ENCODE results near the gene C1QA. TPM values are rescaled to one million over a fixed set of nuclear protein-coding genes. Genes with fewer than 3 reads are reported as not detected.

C1QA gene
- total RNA-seq, 2 donors from 2014 or later, result 38.5 to 72.4 TPM

GRCh38 chr1:22606161-22606560, 30.3 kb upstream of the C1QA start:
- TF ChIP-seq CTCF (IDR thresholded peaks at IDR 0.05), result no peak
- H3K27me3 ChIP-seq, result no peaks in the 10 kb centered on the region

GRCh38 chr1:22607154-22607553, 29.3 kb upstream of the C1QA start:
- TF ChIP-seq CTCF (IDR thresholded peaks at IDR 0.05), result no peak
- Histone ChIP-seq H3K27me3 (no peaks in the 10 kb centered on the region), H3K36me3 (no peaks in the 10 kb centered on the region), H3K4me3 (no peak overlapping the region), H3K27ac (no peak overlapping the region), H3K4me1 (no peaks in the 10 kb centered on the region), H3K9ac (ENCODE audit: low read depth in 2 of 2, low read length in 2 of 2) (no peak overlapping the region), H3K9me3 (no peaks in the 10 kb centered on the region)
- DNase-seq, result no peak
- intact Hi-C loops (cut with DNase I), result no loop called here

More at GRCh38 chr1:22606161-22606560, 30.3 kb upstream of the C1QA start:
- no peak overlapping the region for H3K27ac ChIP-seq
- H3K36me3 ChIP-seq, result no peaks in the 10 kb centered on the region
- H3K4me1 ChIP-seq, result no peaks in the 10 kb centered on the region
- no peaks in the 10 kb centered on the region for H3K9me3 ChIP-seq
- no peak overlapping the region for H3K4me3 ChIP-seq
- intact Hi-C loops (cut with DNase I), result no loop called here
- DNase-seq, result no peak
- no peak overlapping the region for H3K9ac ChIP-seq (ENCODE audit: low read depth in 2 of 2, low read length in 2 of 2)

DNA sequence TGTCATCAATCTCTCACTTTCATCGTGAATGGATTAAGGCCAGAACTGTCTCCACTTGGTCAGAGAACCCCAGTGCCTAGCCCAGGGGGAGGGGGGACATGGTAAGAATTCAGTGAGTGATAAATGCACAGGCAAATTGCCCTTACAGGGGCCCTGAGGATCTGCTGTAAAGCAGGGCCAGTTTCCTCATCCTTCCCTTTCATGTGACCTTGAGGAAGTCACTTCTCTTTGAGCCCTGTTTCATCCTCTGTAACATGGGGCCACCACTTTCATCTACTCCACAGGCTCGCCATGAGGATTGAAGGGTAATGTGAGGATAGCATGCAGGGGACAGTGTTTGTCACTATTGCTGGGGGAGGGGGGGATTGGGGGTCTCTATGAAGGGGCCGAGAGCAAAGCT, 28.1 kb upstream of the C1QA start:
- no peaks in the 10 kb centered on the region for H3K4me1 ChIP-seq
- no peaks in the 10 kb centered on the region for H3K27me3 ChIP-seq
- H3K36me3 ChIP-seq, result no peaks in the 10 kb centered on the region
- no peak overlapping the region for H3K9ac ChIP-seq (ENCODE audit: low read depth in 2 of 2, low read length in 2 of 2)
- intact Hi-C loops (cut with DNase I), result no loop called here
- TF ChIP-seq CTCF (IDR thresholded peaks at IDR 0.05), result no peak
- no peak overlapping the region for H3K4me3 ChIP-seq
- DNase-seq, result no peak
- H3K27ac ChIP-seq, result no peak overlapping the region
- no peaks in the 10 kb centered on the region for H3K9me3 ChIP-seq

GRCh38 chr1:22609291-22609690, 27.1 kb upstream of the C1QA start:
- no peak for TF ChIP-seq CTCF (IDR thresholded peaks at IDR 0.05)
- intact Hi-C loops (cut with DNase I), result no loop called here
- H3K9ac ChIP-seq (ENCODE audit: low read depth in 2 of 2, low read length in 2 of 2), result no peak overlapping the region
- no peak overlapping the region for H3K4me3 ChIP-seq
- no peaks in the 10 kb centered on the region for H3K36me3 ChIP-seq
- no peaks in the 10 kb centered on the region for H3K9me3 ChIP-seq
- no peak for DNase-seq
- no peak overlapping the region for H3K27ac ChIP-seq
- H3K4me1 ChIP-seq, result no peaks in the 10 kb centered on the region
- H3K27me3 ChIP-seq, result peaks cover 4% of the 10 kb centered on the region

- TF ChIP-seq CTCF (IDR thresholded peaks at IDR 0.05), result no peak
- peak; percentile 33 for DNase-seq
- no peaks in the 10 kb centered on the region for H3K36me3 ChIP-seq
- no peak overlapping the region for H3K4me3 ChIP-seq
- H3K4me1 ChIP-seq, result no peaks in the 10 kb centered on the region
- peaks cover 7% of the 10 kb centered on the region for H3K27me3 ChIP-seq
- no peak overlapping the region for H3K27ac ChIP-seq
- intact Hi-C loops (cut with DNase I), result no loop called here
- H3K9me3 ChIP-seq, result no peaks in the 10 kb centered on the region
- H3K9ac ChIP-seq (ENCODE audit: low read depth in 2 of 2, low read length in 2 of 2), result no peak overlapping the region
These were observed 24.9 kb upstream of the C1QA start for GRCh38 chr1:22611530-22611947.
